GM21619 (cell line): Measurements from ENCODE around the gene CARD18.
"Not testable (repeated sequence)": the region's sequence is repeated elsewhere in the genome, so short reads cannot be mapped to it uniquely, and the experiment has no call there.

Experiments used
- ATAC-seq: cut with Tn5 transposase; IDR thresholded peaks from one replicate; pipeline ENCODE4 v1.9.1; 2021; ENCODE audit not compliant: unreplicated experiment

CARD18 gene

GRCh38 chr11:105135883-105136282, 3.7 kb downstream of the CARD18 start:
- no peak for ATAC-seq

GRCh38 chr11:105132716-105133511, 6.7 kb downstream of the CARD18 start:
- no peak for ATAC-seq

GRCh38 chr11:105130189-105130813, 9.3 kb downstream of the CARD18 start:
- no peak for ATAC-seq

- ATAC-seq: no peak
These were observed 14.8 kb downstream of the CARD18 start for GRCh38 chr11:105124756-105125155.

GRCh38 chr11:105111145-105111944, 28.2 kb downstream of the CARD18 start:
- no peak for ATAC-seq

- ATAC-seq: no peak
These were observed 28.9 kb downstream of the CARD18 start for GRCh38 chr11:105110688-105111030.

- ATAC-seq: no peak
These were observed 29.5 kb downstream of the CARD18 start for GRCh38 chr11:105109855-105110687.

GRCh38 chr11:105109321-105109720, 30.2 kb downstream of the CARD18 start:
- ATAC-seq: no peak

GRCh38 chr11:105108247-105108646, 31.3 kb downstream of the CARD18 start:
- ATAC-seq: no peak

- not testable (repeated sequence) for ATAC-seq
These were observed 32.2 kb downstream of the CARD18 start for GRCh38 chr11:105107226-105107825.

GRCh38 chr11:105106140-105106539, 33.4 kb downstream of the CARD18 start:
- ATAC-seq: no peak

GRCh38 chr11:105104292-105104691, 35.3 kb downstream of the CARD18 start:
- no peak for ATAC-seq

- ATAC-seq: no peak
These were observed 36.2 kb downstream of the CARD18 start for GRCh38 chr11:105103336-105103735.

GRCh38 chr11:105102079-105102581, 37.4 kb downstream of the CARD18 start:
- not testable (repeated sequence) for ATAC-seq

- ATAC-seq: no peak
These were observed 38.5 kb downstream of the CARD18 start for GRCh38 chr11:105100981-105101630.

- no peak for ATAC-seq
These were observed 39.4 kb downstream of the CARD18 start for GRCh38 chr11:105100206-105100605.

- not testable (repeated sequence) for ATAC-seq
These were observed 40.0 kb downstream of the CARD18 start for GRCh38 chr11:105099594-105099993.

GRCh38 chr11:105092256-105093239, 47.0 kb downstream of the CARD18 start:
- ATAC-seq: no peak
